GM18507 (cell line): ENCODE data around the gene RPL36AL.
"Not testable (repeated sequence)": the region's sequence is repeated elsewhere in the genome, so short reads cannot be mapped to it uniquely, and the experiment has no call there.

Experiments used
- DNase-seq: peaks from one replicate; pipeline ENCODE4 v3.0.0; 2011; ENCODE audit warnings: low read depth; ENCODE audit not compliant: insufficient read length; ENCODE audit errors: extremely low spot score
- FAIRE-seq: peaks from 2 replicates; lab custom pipeline; 2011; peaks lifted over from hg19 to GRCh38; lab: Jason Lieb, UNC

Gene RPL36AL

DNA sequence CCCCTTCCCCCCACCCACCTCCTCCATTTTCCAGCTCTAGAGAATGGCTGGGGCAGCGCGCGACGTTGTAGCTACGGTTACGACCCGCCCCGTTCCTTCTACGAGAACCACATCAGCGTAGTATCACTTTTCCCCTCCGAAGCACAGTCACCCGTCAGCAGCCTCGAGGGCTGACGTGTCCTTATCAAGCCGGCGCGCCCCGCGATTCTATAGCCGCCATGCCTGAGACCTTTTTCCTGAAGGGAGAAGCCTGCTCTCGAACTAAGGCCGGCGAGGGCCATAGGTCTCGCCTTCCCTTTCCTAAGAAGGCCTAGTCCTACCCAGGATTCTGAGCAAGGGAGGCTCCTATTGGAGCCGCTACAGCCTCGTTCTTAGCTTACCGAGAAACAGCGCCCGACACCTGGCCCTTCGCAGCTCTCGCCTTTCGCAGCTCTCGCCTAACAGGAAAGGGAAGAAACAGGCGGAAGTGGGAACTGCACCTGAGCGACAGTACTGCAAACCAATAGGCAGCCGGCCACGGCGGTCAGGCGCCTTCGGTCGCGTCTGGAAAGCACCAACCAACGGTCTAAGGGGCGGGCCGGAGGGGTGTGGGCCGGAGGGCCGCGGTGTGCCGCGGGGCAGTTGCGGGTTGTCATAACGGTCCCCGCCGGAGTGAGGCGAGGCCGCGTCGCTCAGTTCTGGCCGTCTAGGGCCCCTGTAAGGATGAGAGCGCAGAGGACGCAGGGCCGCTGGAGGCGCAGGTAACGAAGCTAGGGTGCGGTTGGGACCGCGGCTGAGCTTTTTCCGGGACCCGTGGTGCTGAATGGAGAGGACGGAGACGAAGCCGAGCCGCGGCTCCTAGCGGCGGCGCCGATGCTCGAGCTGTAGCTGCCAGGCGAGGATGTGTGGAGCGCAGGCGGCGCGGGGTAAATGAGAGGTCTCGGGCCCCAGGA lies at the start of gene RPL36AL, which contains the start of gene MGAT2:
TSS of gene RPL36AL (minus strand) at position 445 of the 932 bp plus-strand sequence. CDS start 1,522 bp downstream, outside the sequence.
TSS of gene MGAT2 (plus strand) at position 618 of the 932 bp plus-strand sequence. CDS start 470 bp downstream, outside the sequence.
- FAIRE-seq (peak; percentile 90), DNase-seq (peak; percentile 96)

DNA sequence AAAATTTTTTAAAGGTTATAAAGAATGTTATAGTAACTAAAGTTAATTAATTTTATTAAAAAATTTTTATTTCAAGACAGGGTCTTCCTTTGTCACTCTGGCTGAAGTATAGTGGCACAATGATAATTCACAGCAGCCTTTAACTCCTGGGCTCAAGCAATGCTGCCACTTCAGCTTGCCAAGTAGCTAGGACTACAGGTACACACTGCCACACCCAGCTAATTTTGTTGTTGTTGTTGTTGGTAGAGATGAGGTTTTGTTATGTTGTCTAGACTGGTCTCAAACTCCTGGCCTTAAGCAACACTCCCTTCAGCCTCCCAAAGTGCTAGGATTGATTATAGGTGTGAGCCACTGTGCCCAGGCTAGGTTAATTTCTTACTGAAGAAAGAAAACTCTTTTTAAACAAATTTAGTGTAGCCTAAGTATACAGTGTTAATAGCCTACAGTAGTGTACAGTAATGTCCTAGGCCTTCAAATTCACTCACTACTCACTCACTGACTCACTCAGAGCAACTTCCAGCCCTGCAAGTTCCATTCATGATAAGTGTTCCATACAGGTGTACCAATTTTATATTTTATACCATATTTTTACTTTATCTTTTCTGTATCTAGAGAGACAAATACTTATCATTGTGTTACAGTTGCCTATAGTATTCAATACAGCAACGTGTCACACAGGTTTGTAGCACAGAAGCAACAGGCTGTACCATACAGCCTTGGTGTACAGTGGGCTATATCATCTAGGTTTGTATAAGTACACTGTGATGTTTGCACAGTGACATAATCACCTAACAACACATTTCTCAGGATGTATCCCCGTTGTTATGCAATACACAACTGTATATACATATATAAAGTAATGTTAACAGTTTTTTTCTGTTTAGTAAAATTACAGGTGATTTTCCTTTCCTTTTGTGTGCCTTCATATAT lies 39.4 kb upstream of the RPL36AL start:
- DNase-seq (no peak), FAIRE-seq (no peak)

DNA sequence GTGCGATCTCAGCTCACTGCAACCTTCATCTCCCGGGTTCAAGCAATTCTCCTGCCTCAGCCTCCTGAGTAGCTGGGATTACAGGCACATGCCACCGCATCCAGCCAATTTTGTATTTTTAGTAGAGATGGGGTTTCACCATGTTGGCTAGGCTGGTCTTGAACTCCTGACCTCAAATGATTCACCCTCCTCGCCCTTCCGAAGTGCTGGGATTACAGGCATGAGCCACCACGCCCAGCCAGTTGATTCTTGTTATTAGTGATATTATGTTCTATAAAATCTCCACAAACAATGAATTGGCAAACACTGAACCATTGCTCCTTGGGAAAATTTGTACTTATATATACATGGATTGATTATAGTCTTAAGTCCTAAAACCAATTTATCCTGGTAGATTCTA lies 37.1 kb upstream of the RPL36AL start:
- DNase-seq, FAIRE-seq: not testable (repeated sequence)

DNA sequence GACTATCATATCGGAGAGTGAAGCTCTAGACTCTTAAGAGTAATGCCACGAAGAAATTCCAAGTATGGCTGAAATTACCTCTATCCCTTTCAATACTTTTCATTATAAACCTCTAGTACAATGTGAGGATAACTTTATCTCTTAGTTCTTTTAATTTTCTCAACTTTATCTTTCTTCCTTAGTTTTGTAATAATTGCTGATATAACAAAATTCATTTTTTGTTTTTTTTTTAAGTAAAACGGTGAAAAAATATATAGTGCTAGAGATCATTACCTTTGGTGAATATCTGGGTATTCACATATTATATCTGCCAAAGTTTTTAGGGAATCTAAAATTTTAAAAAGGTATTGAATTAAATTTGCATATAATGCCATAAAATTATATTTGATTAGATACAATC lies 34.1 kb upstream of the RPL36AL start:
- FAIRE-seq (no peak), DNase-seq (no peak)

DNA sequence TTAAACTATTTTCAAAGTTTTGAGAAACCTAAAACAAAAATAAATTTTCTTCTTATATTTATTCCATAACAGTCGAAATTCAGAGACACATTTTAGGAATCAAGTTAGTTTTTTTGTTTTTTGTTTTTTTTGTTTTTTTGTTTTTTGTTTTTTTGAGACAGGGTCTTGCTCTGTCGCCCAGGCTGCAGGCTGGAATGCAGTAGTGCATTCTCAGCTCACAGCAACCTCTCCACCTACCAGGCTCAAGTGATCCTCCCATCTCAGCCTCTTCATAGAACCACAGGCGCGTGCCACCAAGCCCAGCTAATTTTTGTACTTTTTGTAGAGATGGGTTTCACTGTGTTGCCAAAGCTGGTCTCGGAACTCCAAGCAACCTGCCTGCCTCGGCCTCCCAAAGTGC lies 33.1 kb upstream of the RPL36AL start:
- no peak for FAIRE-seq

DNA sequence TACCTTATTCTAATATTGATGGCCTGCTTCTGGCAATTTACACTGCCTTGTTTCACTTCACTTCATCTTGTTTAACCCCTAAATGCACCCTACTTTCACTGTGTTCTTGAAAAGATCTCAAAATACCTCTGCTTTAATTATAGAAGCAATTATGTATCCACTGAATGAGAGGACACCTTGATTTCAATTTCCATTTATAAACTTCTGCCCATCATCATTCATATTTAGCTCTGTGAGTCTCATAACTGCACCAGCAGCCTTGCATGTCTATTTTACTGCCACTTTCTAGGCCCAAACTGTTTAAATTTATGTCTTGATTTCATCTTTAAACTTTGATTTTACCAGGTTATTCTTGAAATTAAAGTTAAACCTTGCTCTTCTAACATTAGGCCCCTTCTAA lies 21.7 kb upstream of the RPL36AL start:
- DNase-seq (no peak), FAIRE-seq (no peak)

More for the DNA sequence above, 33.1 kb upstream of the RPL36AL start:
- no peak for DNase-seq

DNA sequence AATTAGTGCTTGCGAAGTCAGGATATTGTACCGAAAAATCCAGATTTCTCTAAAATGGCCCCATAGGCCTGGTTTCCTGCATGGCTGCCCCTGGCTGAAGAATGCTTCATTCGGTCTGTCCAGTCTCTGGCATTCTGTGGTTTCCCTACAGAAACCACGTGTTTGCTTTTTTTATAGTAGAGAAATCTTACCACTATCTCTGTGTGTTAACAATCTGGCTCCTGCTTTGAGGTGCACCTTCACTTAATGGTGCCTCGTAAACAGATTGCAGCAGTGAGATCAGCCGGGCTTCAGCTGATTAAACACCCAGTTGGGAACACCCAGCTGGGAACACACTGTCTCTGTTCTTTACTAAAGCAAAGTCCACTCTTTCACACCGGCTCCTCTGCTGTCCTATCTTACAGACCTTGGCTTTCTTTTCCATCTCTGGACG lies 21.3 kb upstream of the RPL36AL start:
- peak; percentile 41 for FAIRE-seq

DNA sequence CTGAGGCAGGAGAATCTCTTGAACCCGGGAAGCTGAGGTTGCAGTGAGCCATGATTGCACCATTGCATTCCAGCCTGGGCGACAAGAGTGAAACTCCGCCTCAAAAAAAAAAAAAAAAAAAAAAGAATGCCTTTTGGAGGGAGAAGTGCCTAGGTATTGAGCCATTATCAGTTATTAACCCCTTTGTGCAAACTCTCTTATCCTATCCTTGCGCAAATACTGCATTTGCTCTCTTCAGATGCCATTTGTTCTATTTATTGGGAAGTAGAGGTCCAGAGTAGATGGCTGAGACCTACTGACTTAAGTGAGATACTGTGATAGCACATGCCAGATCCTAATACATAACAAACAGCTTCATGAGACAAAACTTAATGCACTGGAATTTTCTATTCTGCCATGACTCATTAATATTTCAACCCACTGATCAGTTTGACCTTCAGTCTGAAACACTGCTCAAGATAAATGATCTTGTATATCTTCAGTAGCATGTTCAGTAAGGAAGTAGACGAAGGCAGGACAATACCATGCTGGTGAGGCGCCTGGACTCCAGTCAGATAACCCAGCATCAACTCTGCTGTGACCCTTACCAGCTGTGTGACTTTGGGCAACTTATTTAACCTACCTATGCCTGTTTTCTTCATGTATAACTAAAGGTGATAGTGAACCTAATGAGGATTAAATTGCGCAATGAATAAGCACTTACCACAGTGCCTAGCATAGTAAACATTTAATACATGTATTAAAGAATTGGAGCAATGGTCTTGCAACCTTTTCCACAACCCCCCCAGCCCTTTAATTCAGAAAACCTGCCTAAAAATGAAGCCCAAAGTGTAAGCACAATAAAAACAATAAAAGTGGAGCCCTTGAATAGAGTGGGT lies 20.4 kb upstream of the RPL36AL start:
- peak; percentile 26 for FAIRE-seq
- DNase-seq, result no peak

More for the DNA sequence above, 21.3 kb upstream of the RPL36AL start:
- no peak for DNase-seq

DNA sequence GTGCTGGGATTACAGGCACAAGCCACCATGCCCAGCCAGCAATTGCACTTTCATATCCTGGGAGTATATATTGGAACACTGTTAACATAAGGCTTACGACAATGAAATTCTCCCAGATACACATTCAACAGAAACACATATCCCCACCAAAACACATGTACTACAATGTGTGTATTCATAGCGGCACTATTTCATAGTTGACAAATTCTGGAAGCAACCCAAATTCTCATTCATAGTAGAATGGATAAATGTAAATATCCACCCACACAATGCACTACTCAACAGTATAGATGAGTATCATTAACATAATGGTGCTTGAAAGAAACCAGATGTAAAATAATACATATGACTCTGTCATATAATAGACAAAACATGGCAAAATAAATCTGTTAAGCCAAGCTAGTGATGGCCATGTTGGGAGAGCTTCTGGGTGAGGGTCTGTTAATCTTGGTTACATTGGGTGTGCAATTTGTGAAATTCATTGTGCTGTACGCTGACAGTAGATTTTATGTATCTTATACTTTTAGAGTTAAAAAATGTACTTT lies 17.2 kb upstream of the RPL36AL start:
- FAIRE-seq, result no peak
- DNase-seq, result no peak

DNA sequence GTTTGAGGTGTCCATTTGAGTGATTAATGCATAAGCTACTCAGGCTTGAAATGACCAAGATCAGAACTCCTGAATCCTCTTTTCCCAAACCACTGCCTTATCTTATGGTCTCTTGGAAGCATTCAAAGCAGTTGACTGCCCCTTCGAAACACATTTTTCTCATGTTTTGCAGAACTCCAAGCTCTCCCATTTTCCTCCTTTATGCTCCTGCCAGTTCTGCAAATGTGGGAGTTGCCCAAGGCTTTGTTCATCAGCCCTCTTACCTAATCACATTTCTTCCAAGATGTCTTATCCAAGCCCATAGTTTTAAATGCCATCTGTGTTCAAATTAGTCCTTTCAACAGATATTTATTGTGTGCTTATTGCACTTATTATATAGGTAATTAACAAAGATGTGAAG lies 16.4 kb upstream of the RPL36AL start:
- no peak for FAIRE-seq
- DNase-seq, result no peak

DNA sequence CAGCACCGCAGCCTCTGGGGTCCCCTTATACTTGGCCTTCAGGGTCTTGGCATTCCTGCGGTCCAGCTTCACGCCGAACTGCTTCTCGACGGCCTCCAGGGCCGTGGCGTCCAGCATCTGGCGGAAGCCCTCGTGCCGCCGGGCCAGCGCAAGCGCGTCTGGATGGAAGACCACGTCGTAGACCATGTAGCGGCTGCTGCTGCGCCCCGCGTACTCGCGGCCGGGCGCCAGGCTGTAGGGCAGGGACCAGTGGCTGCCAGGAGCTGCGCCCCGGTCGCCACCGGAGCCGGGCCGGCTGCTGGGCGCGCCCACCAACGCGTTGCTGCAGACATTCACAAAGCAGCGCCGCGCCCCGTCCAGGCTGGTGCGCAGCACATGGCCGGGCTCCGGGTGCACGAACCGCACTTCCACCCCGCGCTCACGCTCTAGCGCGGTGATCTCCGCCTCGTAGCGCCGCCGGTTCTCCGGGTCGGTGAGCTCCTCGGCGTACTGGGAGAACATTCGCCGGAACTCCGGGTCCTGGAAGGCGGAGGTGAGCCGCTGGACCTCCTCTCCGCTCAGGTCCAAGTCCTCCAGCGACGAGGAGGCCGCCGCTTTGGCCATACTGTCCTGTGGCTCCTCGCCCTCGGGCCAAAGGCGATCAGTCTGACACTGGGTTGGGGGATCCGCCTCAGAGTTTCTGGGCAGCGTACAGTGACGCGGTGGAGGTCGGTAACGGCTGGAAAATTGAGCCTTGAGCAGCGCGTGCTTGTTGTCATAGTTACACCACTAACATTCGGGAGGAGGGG lies 14.3 kb upstream of the RPL36AL start, which contains the start of gene DNAAF2:
TSS of gene DNAAF2 (minus strand) at position 698 of the 788 bp plus-strand sequence. CDS start at position 603, 95 bp downstream.
- FAIRE-seq, result no peak
- peak; percentile 32 for DNase-seq

DNA sequence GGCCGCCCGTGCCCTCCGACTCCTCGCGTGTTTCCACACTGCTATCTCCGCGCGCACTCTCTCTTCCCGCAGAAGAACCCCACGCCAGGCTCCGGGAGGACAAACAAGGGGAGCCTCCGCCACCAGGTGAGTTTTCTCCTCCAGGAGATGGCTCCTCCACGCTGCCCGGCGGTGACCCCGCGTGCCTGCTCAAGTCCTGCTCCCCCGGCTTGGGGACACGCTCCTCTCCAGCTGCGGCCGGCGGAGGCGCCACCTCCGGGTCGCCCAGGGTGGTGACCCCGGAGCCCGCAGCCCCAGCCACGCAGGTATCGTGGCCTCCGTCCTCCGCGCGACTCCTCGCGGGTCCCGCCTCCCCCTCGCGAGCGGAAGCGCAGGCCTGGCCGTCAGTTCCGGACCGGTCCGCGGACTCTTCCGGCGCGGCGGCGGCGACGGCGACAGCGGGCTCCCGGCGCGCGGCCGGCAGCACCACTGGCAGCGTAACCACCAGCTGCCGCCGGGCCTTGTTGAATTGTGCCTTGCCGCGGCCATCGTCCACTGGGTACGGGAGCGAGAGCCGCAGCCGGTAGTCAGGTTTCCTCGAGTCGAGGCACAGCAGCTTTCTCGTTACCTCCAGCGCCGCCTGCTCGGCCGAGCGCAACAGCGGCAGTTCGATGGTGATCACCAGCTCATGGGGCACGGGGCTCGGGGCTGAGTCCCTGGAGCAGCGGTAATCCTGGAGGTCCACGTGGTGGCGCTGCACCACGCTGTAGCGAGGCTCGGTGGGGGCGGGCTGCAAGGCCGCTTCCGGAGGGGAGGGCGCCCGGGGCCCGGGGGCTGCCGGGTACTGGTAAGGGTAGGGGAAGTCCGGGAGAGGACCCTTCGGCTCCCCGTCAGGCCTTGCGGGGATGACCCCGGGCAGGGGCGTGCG lies 13.5 kb upstream of the RPL36AL start:
- DNase-seq (peak; percentile 71), FAIRE-seq (peak; percentile 84)

DNA sequence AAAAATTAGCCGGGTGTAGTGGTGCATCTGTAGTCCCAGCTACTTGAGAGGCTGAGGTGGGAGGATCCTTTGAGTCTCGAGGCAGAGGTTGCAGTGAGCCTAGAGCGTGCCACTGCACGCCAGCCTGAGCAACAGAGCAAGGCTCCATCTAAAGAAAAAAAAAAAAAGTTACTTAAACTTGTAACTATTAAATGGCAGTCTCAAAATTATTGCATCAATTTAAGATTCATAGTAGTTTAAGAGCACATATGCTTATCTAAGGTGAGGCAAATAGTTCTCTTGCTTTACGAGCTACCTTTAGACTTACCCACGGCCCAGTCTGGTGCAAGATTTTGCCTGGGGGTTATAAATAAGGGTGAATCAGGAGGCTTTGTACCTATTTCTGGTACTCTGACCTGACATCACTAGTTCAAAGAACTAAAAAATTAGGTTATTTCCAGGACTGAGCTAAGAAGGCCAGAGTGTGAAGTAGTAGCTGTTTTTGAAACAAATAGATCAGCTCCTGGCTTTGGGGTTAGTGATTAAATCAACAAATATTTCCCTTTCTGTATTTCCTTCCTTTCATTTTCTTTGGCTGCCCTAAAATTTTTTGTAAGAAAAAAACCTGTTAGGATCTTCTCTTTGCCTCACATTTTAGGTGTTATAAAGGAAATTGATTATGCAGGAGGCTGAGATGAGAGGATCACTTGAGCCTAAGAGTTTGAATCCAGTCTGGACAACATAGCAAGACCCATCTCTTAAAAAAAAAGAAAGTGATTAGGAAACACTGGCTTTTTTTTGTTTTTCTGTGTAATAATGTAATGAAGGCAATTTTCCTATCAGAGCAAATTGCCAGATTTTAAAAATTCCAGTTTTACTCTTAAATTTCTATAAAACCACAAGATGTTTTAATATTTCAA lies 3.8 kb upstream of the RPL36AL start:
- no peak for DNase-seq
- peak; percentile 64 for FAIRE-seq

DNA sequence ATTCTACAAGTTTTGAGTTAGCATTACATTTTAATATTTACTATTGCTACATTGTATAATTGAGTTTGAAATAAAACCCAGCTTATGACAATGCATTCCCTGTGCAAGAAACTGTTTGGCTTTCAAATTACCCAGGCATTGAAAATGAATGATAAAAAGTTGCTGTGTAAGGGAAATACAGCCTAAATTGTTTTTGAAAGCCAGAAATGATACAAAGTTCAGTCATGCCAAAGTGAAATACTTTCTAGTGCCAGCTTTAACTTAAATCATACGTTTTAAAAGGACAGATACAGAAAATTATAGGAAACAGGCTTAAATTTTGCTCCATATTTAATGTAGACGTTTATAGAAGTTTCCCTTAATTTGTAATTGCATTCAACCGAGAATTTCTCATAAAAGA lies 3.0 kb upstream of the RPL36AL start:
- FAIRE-seq, result no peak
- DNase-seq, result no peak

DNA sequence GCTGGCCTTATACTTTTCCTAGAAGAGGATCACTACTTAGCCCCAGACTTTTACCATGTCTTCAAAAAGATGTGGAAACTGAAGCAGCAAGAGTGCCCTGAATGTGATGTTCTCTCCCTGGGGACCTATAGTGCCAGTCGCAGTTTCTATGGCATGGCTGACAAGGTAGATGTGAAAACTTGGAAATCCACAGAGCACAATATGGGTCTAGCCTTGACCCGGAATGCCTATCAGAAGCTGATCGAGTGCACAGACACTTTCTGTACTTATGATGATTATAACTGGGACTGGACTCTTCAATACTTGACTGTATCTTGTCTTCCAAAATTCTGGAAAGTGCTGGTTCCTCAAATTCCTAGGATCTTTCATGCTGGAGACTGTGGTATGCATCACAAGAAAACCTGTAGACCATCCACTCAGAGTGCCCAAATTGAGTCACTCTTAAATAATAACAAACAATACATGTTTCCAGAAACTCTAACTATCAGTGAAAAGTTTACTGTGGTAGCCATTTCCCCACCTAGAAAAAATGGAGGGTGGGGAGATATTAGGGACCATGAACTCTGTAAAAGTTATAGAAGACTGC lies 1.7 kb upstream of the RPL36AL start:
- DNase-seq (no peak), FAIRE-seq (no peak)
